Amniotic stem cell (primary cell): Measurements from ENCODE around the gene SH3TC1.

Experiments
- DNase-seq: peaks from one replicate; lab custom pipeline; 2025; lab: John Stamatoyannopoulos, UW

The SH3TC1 gene

GRCh38 chr4:8289151-8289750 lies 90.2 kb downstream of the SH3TC1 start:
- no peak for DNase-seq

- no peak for DNase-seq
Measured at GRCh38 chr4:8289956-8290700, 91.0 kb downstream of the SH3TC1 start.

- DNase-seq: no peak
Measured at GRCh38 chr4:8290701-8290970, 91.5 kb downstream of the SH3TC1 start.
